GM23338 (cell line): ENCODE data around the gene MYL6. TPM values are rescaled to one million over a fixed set of nuclear protein-coding genes. Genes with fewer than 3 reads are reported as not detected.

Experiments
- ATAC-seq: fragments of 200-7000 bp; cut with Tn5 transposase; 3 replicates; pipeline ENCODE4 v1.9.1; 2020
- DNase-seq: peaks from one replicate; pipeline ENCODE4 v3.0.0-alpha.2; 2015; ENCODE audit warnings: low spot score
- H2AFZ ChIP-seq: fragments of 200-600 bp; sonication (generic); 2 replicates; pipeline ENCODE4 v1.8.0; 2016; ENCODE audit warnings: antibody characterized with exemption, mild to moderate bottlenecking, moderate library complexity
- H3F3A ChIP-seq: fragments of 200-600 bp; sonication (generic); replicated peaks from 2 replicates; pipeline ENCODE4 v1.8.0; 2017; ENCODE audit warnings: antibody characterized with exemption, mixed run types, low read depth
- H3K27ac ChIP-seq: fragments of 200-600 bp; sonication (generic); 2 replicates; pipeline ENCODE4 v1.6.1; 2016; ENCODE audit warnings: low read depth
- H3K27me3 ChIP-seq: fragments of 200-600 bp; sonication (generic); 2 replicates; pipeline ENCODE4 v1.8.0; 2016; ENCODE audit warnings: mild to moderate bottlenecking, mixed run types, moderate library complexity; ENCODE audit not compliant: insufficient read depth
- H3K36me3 ChIP-seq: fragments of 200-600 bp; sonication (generic); 2 replicates; pipeline ENCODE4 v1.8.0; 2016; ENCODE audit warnings: mild to moderate bottlenecking; ENCODE audit not compliant: insufficient read depth
- H3K4me1 ChIP-seq: fragments of 200-600 bp; sonication (generic); 2 replicates; pipeline ENCODE4 v1.8.0; 2016; ENCODE audit warnings: mild to moderate bottlenecking, moderate library complexity; ENCODE audit not compliant: insufficient read depth
- H3K4me2 ChIP-seq: fragments of 200-600 bp; sonication (generic); 2 replicates; pipeline ENCODE4 v1.7.1; 2017; ENCODE audit warnings: mixed run types
- H3K4me3 ChIP-seq: fragments of 200-600 bp; sonication (generic); 2 replicates; pipeline ENCODE4 v1.6.1; 2016; ENCODE audit warnings: mixed run types
- H3K79me2 ChIP-seq: fragments of 200-600 bp; sonication (generic); replicated peaks from 2 replicates; pipeline ENCODE4 v1.8.0; 2017; ENCODE audit warnings: mild to moderate bottlenecking; ENCODE audit not compliant: insufficient read depth
- H3K9me2 ChIP-seq: fragments of 200-600 bp; sonication (generic); 2 replicates; pipeline ENCODE4 v1.8.0; 2017; ENCODE audit not compliant: insufficient read depth
- H4K20me1 ChIP-seq: fragments of 200-600 bp; sonication (generic); replicated peaks from 2 replicates; pipeline ENCODE4 v1.8.0; 2017; ENCODE audit warnings: mild to moderate bottlenecking; ENCODE audit not compliant: insufficient read depth
- H3K27ac Mint-ChIP-seq: 2 replicates; pipeline ENCODE4 v1.8.0; 2020; ENCODE audit warnings: inconsistent platforms, mild to moderate bottlenecking, moderate library complexity, mixed read lengths
- H3K27me3 Mint-ChIP-seq: 3 replicates; pipeline ENCODE4 v1.8.0; 2022; ENCODE audit warnings: low read depth, mild to moderate bottlenecking, moderate library complexity, mixed read lengths, inconsistent platforms; ENCODE audit not compliant: insufficient read depth, poor library complexity
- H3K36me3 Mint-ChIP-seq: 3 replicates; pipeline ENCODE4 v1.8.0; 2021; ENCODE audit warnings: low read depth, mild to moderate bottlenecking, inconsistent platforms, moderate library complexity, mixed read lengths
- H3K4me1 Mint-ChIP-seq: 3 replicates; pipeline ENCODE4 v1.8.0; 2020; ENCODE audit warnings: mild to moderate bottlenecking, inconsistent platforms, mixed read lengths
- H3K4me3 Mint-ChIP-seq: 3 replicates; pipeline ENCODE4 v1.8.0; 2021; ENCODE audit warnings: moderate library complexity, mild to moderate bottlenecking, inconsistent platforms, mixed read lengths
- H3K9me3 Mint-ChIP-seq: 3 replicates; pipeline ENCODE4 v1.8.0; 2020; ENCODE audit warnings: moderate library complexity, mild to moderate bottlenecking, inconsistent platforms, mixed read lengths
- CREB1 ChIP-seq: fragments of 250-450 bp; sonication (Bioruptor Pico); IDR thresholded peaks from 2 replicates; pipeline ENCODE4 v1.5.0; 2020; ENCODE audit warnings: low read depth, mild to moderate bottlenecking, moderate library complexity
- EZH2 ChIP-seq: fragments of 200-600 bp; sonication (generic); IDR thresholded peaks from one replicate; pipeline ENCODE4 v1.8.0; 2017; ENCODE audit warnings: antibody characterized with exemption, mild to moderate bottlenecking, low read depth; ENCODE audit not compliant: unreplicated experiment
- EZH2phosphoT487 ChIP-seq: fragments of 200-600 bp; sonication (generic); IDR thresholded peaks from one replicate; pipeline ENCODE4 v1.8.1; 2018; ENCODE audit warnings: antibody characterized with exemption; ENCODE audit not compliant: unreplicated experiment
- JUNB ChIP-seq: IDR thresholded peaks from one replicate; pipeline ENCODE4 v1.6.1; 2016; ENCODE audit warnings: antibody characterized with exemption; ENCODE audit not compliant: unreplicated experiment
- NANOG ChIP-seq: IDR thresholded peaks from 2 replicates; pipeline ENCODE4 v1.6.1; 2016; ENCODE audit warnings: antibody characterized with exemption, borderline replicate concordance
- POLR2AphosphoS5 ChIP-seq: IDR thresholded peaks from 2 replicates; pipeline ENCODE4 v1.6.1; 2016; ENCODE audit warnings: antibody characterized with exemption, low read depth
- STAT1 ChIP-seq: IDR thresholded peaks from one replicate; pipeline ENCODE4 v1.6.1; 2016; ENCODE audit warnings: antibody characterized with exemption; ENCODE audit not compliant: unreplicated experiment
- ZNF114 ChIP-seq: fragments of 250-450 bp; sonication (Bioruptor Pico); IDR thresholded peaks from 2 replicates; pipeline ENCODE4 v1.5.0; 2020; ENCODE audit warnings: mild to moderate bottlenecking, moderate library complexity
- ZNF331 ChIP-seq: fragments of 250-450 bp; sonication (Bioruptor Pico); IDR thresholded peaks from 2 replicates; pipeline ENCODE4 v1.5.0; 2020; ENCODE audit warnings: low read depth, mild to moderate bottlenecking, moderate library complexity
- polyA plus RNA-seq: library from polyadenylated mRNA; unstranded; fragments of >200 nt; fragmentation: Nextera tagmentation; extraction: Ambion mirVana; gene quantifications from 2 replicates; pipeline ENCODE4 v1.2.1, GENCODE V29; 2016
- total RNA-seq: library from RNA; depleted of rRNA; stranded (reverse); fragments of >200 nt; shearing (Covaris generic); gene quantifications from 2 replicates; pipeline ENCODE4 v1.2.3, GENCODE V29; 2014
- TF ChIP-seq, protein P1 (sequence below), 2 experiments: fragments of 200-600 bp in 1 of 2; sonication (generic) in 1 of 2; conservative IDR thresholded peaks; 2 replicates each; pipeline versions ENCODE4 v1.5.1 to v1.6.1; 2016 to 2017; ENCODE audit warnings: antibody characterized with exemption in 2 of 2, low read depth in 2 of 2, mild to moderate bottlenecking in 2 of 2, moderate library complexity in 1 of 2

Gene MYL6
- total and polyA plus RNA-seq, 2 experiments from 2014 or later, result 1,092 to 1,545 TPM

DNA sequence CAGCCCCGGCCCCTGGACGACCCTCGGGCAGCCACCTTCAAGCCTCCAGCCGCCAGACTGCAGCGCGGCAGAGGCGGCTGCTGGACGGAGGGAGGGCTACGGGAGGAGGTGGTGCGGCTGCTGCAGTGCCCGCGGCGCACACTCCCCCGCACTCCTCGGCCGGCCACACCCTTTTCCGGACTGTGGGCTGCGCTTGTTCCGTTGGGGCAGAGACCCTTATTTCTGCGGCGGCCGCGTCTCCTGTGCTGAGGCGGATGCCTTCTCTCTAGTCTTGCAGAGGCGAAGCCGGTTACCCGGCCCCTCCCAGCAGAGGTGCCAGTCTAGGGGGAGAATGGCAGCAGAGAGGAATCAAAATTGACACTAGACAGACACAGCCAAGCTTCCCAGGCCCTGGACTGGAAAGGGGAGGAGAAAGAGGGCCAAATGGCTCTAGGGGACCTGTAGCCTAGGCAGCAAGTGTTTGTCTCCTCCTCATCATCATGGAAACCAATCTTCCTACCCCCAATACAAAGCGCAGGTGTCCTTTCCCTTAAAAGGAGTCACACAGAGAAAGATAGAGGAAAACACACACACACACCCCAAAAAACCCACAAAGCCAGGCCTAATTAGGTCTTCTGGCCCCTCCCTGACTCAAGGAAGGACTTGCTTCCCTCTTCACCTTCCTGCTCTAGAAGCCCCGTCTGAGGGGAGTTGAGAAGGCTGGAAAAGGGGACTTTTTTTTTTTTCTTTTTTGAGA lies 28.8 kb upstream of the MYL6 start:
- DNase-seq, result peak; percentile 77
- H3K27ac Mint-ChIP-seq, result no peak overlapping the region
- H3K4me2 ChIP-seq, result peak overlapping the region; percentile 89
- H3K4me3 Mint-ChIP-seq, result peak overlapping the region; percentile 98
- H3F3A ChIP-seq, result peaks cover 4% of the 10 kb centered on the region; the same call in 1 of the 2 replicates
- H3K9me2 ChIP-seq, result no peaks in the 10 kb centered on the region
- peaks cover 46% of the 10 kb centered on the region for H3K36me3 Mint-ChIP-seq
- no peak overlapping the region; the same call in 1 of the 2 replicates for H2AFZ ChIP-seq
- H3K36me3 ChIP-seq, result peaks cover 26% of the 10 kb centered on the region
- H3K79me2 ChIP-seq, result peaks cover 21% of the 10 kb centered on the region
- peaks cover 17% of the 10 kb centered on the region for H3K4me1 ChIP-seq
- no peaks in the 10 kb centered on the region for H3K9me3 Mint-ChIP-seq
- peaks cover 30% of the 10 kb centered on the region for H3K4me1 Mint-ChIP-seq
- H4K20me1 ChIP-seq, result peaks cover 13% of the 10 kb centered on the region; the same call in 1 of the 2 replicates
- ATAC-seq, result peak; percentile 54
- peaks cover 3% of the 10 kb centered on the region for H3K27me3 Mint-ChIP-seq
- peak; percentile 48 for TF ChIP-seq POLR2AphosphoS5
- no peak for TF ChIP-seq JUNB
- peak overlapping the region; percentile 89 for H3K4me3 ChIP-seq
- no peak overlapping the region for H3K27ac ChIP-seq
- H3K27me3 ChIP-seq, result no peaks in the 10 kb centered on the region

DNA sequence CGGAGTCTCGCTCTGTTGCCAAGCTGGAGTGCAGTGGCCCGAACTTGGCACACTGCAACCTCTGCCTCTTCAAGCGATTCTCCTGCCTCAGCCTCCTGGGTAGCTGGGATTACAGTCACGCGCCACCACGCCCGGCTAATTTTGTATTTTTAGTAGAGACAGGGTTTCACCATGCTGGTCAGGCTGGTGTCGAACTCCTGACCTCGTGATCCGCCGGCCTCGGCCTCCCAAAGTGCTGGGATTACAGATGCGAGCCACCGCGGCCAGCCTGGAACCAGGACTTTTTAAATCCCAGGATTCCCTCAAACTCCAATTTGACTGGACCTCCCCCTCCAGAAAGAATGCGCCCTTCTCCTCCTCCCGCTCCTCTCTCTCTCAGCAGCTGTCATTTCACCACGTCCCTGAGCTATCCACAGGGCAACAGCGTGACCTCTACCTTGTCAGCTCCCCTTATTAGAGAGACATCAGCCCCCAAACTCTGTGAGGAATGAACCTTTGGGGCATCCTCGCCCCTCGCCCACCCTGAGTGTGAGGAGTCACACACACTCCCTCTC lies 28.1 kb upstream of the MYL6 start:
- Histone ChIP-seq H3K36me3 (peaks cover 30% of the 10 kb centered on the region), H3K4me2 (peak overlapping the region; percentile 89), H2AFZ (no peak overlapping the region), H3K9me2 (no peaks in the 10 kb centered on the region), H3F3A (peaks cover 4% of the 10 kb centered on the region; the same call in 1 of the 2 replicates), H3K4me3 (peak overlapping the region; percentile 89), H3K4me1 (peaks cover 17% of the 10 kb centered on the region), H3K79me2 (peaks cover 21% of the 10 kb centered on the region), H3K27me3 (no peaks in the 10 kb centered on the region), H4K20me1 (peaks cover 13% of the 10 kb centered on the region; the same call in 1 of the 2 replicates), H3K27ac (no peak overlapping the region)
- Mint-ChIP-seq H3K4me1 (peaks cover 30% of the 10 kb centered on the region), H3K4me3 (peak overlapping the region; percentile 98), H3K9me3 (no peaks in the 10 kb centered on the region), H3K36me3 (peaks cover 50% of the 10 kb centered on the region), H3K27ac (no peak overlapping the region), H3K27me3 (peaks cover 3% of the 10 kb centered on the region)
- ATAC-seq, result no peak
- no peak for DNase-seq
- TF ChIP-seq NANOG, result no peak
- TF ChIP-seq ZNF331 (CRISPR knock-in tag), result no peak
- TF ChIP-seq POLR2AphosphoS5, result no peak
- no peak for TF ChIP-seq EZH2phosphoT487
- TF ChIP-seq EZH2, result no peak
- TF ChIP-seq ZNF114 (CRISPR knock-in tag), result no peak
- TF ChIP-seq, protein P1, sequence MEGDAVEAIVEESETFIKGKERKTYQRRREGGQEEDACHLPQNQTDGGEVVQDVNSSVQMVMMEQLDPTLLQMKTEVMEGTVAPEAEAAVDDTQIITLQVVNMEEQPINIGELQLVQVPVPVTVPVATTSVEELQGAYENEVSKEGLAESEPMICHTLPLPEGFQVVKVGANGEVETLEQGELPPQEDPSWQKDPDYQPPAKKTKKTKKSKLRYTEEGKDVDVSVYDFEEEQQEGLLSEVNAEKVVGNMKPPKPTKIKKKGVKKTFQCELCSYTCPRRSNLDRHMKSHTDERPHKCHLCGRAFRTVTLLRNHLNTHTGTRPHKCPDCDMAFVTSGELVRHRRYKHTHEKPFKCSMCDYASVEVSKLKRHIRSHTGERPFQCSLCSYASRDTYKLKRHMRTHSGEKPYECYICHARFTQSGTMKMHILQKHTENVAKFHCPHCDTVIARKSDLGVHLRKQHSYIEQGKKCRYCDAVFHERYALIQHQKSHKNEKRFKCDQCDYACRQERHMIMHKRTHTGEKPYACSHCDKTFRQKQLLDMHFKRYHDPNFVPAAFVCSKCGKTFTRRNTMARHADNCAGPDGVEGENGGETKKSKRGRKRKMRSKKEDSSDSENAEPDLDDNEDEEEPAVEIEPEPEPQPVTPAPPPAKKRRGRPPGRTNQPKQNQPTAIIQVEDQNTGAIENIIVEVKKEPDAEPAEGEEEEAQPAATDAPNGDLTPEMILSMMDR (conservative IDR thresholded peaks at IDR 0.05; ENCODE audit: low read depth in 2 of 2), result no peak
- no peak for TF ChIP-seq STAT1
- no peak for TF ChIP-seq CREB1 (CRISPR knock-in tag)
